ENCODE results near the gene DCXR. TPM values are rescaled to one million over a fixed set of nuclear protein-coding genes. Genes with fewer than 3 reads are reported as not detected.
A peak's percentile ranks its signal among the peaks of the same experiment; 100 is the strongest.

The DCXR gene
- total and polyA plus RNA-seq, 2 of the 13 experiments (the other 11 are each of a cell fraction or from before 2014, with no cell fraction given) = 287 to 311 TPM

GRCh38 chr17:81994593-81995462 lies 42.7 kb downstream of the DCXR start (continued):
- TF ChIP-seq GMEB2 (CRISPR knock-in tag; IDR thresholded peaks at IDR 0.05; ENCODE audit: low read depth) (no peak), NFE2L1 (CRISPR knock-in tag; IDR thresholded peaks at IDR 0.05; ENCODE audit: borderline replicate concordance) (no peak), TERF1 (CRISPR knock-in tag; IDR thresholded peaks at IDR 0.05) (peak; percentile 83; the same call in 1 of the 2 replicates), ZC3H4 (CRISPR knock-in tag; IDR thresholded peaks at IDR 0.05; ENCODE audit: borderline replicate concordance) (peak; percentile 47; the same call in 1 of the 2 replicates), ZNF850 (CRISPR knock-in tag; conservative IDR thresholded peaks at IDR 0.05) (peak; percentile 91; the same call in 1 of the 2 replicates), ZNF431 (CRISPR knock-in tag; IDR thresholded peaks at IDR 0.05; ENCODE audit: borderline replicate concordance, low read depth) (no peak), PHF5A (CRISPR knock-in tag; IDR thresholded peaks at IDR 0.05; ENCODE audit: low read depth, unreplicated experiment) (peak; percentile 18), STAG1 (CRISPR knock-in tag; IDR thresholded peaks at IDR 0.05) (peak; percentile 10; the same call in 1 of the 2 replicates), EEA1 (CRISPR knock-in tag; IDR thresholded peaks at IDR 0.05; ENCODE audit: borderline replicate concordance) (0 out of 2 replicates have a peak, but pooled peaks have one; percentile 11), PRPF4 (IDR thresholded peaks at IDR 0.05; ENCODE audit: low read depth, low read length, poor library complexity, severe bottlenecking) (no peak), U2AF1 (optimal IDR thresholded peaks at IDR 0.05; ENCODE audit: low read depth, low read length) (no peak), ZNF747 (CRISPR knock-in tag; IDR thresholded peaks at IDR 0.05; ENCODE audit: borderline replicate concordance) (no peak; the same call in 1 of the 2 replicates), ZNF407 (CRISPR knock-in tag; IDR thresholded peaks at IDR 0.05; ENCODE audit: not compliant biosample characterization) (no peak), HIC2 (CRISPR knock-in tag; IDR thresholded peaks at IDR 0.05; ENCODE audit: low read depth) (no peak; the same call in 1 of the 2 replicates)
